Measurements from ENCODE around the gene PSKH1.
"Not testable (repeated sequence)": the region's sequence is repeated elsewhere in the genome, so short reads cannot be mapped to it uniquely, and the experiment has no call there.

Gene PSKH1

DNA sequence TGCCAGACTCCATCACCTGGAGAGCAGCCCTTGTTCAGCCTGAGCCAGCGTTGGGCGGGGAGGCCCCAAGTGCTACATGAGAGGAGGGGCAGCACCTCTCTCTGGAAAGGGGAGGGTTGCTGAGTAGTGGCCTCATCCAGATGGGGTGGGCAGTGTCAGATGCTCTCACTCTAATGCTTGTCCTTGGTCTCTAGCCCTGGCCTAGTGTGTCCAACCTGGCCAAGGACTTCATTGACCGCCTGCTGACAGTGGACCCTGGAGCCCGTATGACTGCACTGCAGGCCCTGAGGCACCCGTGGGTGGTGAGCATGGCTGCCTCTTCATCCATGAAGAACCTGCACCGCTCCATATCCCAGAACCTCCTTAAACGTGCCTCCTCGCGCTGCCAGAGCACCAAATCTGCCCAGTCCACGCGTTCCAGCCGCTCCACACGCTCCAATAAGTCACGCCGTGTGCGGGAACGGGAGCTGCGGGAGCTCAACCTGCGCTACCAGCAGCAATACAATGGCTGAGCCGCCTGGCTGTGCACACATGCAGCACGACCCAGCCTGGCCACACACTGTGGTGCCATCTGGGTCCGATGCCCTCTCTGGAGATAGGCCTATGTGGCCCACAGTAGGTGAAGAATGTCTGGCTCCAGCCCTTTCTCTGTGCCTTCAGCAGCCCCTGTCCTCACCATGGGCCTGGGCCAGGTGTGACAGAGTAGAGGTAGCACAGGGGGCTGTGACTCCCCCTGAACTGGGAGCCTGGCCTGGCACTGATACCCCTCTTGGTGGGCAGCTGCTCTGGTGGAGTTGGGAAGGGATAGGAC is 34.3 kb downstream of the PSKH1 start:
- DNase-seq = no peak

DNA sequence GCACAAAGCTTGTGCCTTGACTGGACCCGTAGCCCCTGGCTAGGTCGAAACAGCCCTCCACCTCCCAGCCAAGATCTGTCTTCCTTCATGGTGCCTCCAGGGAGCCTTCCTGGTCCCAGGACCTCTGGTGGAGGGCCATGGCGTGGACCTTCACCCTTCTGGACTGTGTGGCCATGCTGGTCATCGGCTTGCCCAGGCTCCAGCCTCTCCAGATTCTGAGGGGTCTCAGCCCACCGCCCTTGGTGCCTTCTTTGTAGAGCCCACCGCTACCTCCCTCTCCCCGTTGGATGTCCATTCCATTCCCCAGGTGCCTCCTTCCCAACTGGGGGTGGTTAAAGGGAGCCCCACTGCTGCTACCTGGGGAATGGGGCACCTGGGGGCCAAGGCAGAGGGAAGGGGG is 35.1 kb downstream of the PSKH1 start:
- no peak for DNase-seq

DNA sequence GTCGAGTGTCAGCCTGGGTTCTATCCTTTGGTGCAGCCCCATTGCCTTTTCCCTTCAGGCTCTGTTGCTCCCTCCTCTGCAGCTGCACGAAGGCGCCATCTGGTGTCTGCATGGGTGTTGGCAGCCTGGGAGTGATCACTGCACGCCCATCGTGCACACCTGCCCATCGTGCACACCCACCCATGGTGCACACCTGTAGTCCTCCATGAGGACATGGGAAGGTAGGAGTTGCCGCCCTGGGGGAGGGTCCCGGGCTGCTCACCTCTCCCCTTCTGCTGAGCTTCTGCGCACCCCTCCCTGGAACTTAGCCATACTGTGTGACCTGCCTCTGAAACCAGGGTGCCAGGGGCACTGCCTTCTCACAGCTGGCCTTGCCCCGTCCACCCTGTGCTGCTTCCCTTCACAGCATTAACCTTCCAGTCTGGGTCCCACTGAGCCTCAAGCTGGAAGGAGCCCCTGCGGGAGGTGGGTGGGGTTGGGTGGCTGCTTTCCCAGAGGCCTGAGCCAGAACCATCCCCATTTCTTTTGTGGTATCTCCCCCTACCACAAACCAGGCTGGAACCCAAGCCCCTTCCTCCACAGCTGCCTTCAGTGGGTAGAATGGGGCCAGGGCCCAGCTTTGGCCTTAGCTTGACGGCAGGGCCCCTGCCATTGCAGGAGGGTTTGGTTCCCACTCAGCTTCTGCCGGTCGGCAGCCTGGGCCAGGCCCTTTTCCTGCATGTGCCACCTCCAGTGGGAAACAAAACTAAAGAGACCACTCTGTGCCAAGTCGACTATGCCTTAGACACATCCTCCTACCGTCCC is 35.7 kb downstream of the PSKH1 start:
- no peak for DNase-seq

DNA sequence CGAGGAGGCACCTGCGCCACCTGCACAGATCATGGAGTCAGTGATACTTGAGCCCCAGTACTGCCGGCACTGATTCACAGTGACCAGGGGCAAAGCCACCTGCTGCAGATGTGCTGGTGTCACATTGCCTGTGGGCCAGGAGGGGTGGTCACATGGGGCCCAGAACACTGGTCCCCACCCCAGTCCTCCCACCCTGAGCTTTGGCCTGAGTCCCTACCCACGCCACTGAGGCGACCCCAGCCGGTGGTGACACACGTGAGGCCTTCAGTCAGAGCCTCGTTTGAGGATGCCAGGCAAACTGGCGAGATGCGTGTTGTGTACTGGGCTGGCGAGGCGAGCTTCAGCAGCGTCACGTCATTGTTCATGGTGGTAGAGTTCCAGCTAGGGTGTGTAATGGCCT is 37.1 kb downstream of the PSKH1 start:
- no peak for DNase-seq

DNA sequence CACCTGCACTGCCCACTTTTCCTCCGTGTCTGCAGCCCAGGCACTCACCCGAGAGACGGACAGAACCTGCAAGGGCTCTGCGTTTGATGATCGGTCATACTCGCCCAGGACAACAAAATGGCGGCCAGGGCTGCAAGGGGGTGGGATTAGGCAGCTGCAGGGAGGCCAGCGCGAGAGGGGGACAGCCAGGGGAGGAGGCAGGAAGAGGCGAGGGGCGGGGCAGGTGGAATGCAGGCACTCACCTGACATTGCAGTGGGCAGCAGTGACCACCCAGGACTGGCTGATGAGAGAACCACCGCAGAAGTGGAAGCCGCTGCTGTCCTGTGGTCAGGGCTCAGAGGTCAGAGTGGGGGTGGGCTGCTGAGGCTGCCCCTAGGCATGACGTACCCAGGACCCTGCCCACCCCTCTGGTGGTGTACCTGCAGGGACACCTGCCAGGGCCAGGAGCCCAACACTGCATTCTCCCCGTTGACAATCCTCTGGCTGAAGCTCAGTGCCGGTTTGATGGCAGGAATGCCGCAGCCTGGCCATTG is 37.7 kb downstream of the PSKH1 start:
- DNase-seq = no peak

DNA sequence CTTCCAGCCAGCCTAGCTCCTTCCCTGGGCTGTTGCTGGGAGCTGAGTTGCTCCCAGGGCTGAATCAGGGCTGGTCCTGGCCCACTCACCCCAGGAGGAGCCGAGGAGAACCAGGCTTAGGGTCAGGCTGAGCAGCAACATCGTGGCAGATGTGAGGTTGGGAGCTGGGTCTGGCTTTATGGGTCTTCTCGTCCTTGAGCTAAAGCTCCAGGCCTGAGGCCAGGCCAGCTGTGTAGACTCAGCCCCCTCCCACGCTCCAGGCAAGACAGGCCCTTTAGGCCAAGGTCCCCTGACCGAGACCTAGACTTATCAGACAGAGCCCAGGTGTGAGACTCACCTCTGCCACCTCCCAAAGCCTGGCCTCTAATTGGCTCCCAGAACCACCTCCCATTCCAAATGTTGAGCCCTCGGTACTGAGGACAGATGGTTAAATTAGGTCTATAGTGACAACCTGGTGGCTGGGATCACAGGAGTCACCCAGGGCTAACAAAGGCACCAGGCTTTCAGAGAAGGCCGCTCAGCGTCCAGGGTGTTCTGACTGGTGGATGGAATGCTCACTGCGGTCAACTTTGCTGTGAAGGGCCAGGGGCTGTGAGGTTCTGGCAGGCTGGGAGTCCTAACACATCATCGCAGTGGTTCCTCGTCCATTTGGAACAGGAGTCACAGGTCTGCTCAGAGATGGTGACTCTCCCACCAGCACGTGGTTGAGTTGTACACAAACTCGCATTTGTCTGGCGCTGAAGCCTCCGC is 38.8 kb downstream of the PSKH1 start, which contains the start of gene CTRL:
Gene CTRL (minus strand): TSS at position 151 of the 750 bp plus-strand sequence. CDS start 10 bp downstream, at position 141.
- DNase-seq = no peak

DNA sequence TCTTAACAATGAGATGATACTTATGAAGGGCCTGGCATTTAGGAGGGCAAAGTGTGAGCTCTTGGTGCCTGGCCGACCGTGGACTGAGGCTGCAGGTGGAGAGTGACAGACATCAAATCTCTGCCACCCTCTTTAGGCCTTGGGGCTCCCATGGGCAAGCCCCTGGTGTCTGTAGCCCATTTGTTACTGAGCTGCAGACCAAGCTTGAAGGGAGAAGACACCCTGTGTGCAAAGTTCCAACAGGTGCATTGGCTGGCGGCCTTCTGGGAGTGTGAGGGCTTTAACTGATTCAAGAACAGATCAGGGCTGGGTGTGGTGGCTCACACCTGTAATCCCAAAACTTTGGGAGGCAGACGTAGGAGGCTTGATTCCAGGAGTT is 39.4 kb downstream of the PSKH1 start:
- DNase-seq = no peak

DNA sequence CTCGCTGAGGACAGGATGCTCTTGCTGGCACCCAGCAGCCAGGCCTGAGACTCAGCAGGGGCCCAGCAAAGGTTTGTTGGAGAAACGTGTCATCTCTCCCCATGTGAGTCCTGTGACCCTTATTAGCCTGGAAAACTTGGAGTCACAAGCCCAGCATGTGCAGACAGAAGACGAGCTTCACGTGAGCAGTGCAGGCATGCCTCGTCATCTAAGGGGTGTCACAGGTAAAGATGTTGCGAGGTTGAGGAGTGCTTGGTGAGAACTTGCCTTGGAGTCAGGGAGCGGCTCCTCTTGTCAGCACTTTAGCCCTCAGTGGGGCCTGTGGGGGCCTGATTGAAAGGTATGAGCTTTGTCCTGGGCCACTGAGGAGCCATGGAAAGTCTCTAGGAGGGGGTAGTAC is 40.8 kb downstream of the PSKH1 start:
- no peak for DNase-seq

DNA sequence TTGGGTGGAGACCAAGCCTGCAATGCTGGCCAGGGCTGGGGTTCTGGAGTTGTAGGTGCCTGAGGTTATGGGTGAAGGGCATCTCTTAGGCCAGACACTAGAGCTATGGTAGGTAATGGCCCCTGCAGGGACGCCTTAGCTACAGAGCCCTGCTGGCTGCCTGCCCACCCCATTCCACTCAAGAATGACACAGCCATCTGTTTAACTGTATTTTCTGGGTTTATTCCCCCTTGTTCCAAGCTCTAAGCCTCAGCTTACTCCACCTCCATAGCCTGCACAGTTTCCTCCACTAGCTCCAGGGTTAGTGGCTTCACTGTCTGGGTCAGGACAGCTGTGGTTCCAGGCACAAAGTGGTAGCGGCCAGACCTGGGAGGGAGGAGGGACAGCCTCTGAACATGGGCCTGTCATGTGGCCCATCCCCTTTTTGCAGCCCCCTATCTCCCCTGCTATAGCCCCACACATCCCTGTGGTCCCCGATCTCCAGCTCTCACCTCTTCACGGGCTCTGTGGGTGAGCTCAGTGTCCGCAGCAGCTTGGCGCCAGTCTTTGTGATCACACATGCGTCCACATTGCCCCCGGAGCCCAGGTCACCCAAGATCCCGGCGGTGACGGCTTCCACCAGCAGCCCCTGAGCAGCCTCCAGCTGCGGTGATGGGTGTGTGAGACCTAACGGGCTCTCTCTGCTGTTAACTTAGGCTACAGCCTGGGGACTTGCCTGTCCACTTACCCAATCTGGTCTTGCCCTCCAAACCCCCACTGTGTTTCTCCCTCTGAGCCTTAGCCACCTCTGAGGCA is 41.4 kb downstream of the PSKH1 start:
- DNase-seq = no peak

DNA sequence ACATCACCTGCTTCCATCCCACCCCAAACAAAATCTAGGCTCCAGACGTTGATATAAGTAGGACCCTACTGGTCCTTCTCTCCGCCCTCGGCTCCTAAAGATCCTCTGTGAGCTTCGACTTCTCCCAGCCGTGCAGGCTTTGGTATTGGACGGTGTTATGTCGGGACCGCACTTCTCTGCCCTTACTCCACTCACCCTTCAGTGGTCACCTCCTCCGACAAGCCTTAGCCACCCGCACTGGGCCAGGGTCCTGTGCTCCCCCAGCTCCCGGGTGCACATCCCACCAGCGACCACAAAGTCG is 42.0 kb downstream of the PSKH1 start:
- DNase-seq = no peak

DNA sequence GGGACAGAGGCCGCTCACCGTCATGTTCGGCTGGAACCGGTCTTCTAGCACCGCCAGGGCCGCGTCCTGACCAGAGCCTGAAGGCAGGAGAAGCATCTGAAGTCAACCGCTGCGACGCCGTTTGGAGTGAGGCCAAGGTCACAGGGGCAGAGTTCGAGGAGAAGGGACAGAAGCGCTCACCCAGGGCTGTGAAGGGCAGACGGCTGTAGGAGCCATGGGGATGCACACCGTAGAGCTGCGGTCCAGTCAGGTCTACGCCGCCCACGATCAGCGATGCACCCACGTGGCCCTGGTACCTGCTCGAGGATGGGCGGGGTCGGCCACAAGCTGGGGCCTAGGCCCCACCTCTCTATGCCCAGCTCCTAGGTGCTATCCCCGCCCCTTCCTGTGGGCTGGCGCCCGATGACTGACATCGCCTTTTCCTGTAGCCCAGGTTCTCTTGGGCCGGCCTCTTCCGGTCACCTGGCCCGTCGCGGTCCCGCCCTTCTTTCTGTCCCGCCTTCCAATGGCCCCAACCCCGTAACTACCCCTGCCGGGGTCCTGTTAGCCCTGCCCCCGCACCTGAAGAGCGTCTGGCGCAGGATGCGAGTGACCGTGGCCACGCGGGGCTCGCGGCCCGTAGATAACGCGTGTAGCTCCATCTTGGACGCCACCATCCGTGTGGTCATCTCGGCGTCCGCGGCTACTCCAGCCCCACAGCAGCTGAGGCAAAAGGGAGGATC is 42.5 kb downstream of the PSKH1 start:
- peak; percentile 83 for DNase-seq

DNA sequence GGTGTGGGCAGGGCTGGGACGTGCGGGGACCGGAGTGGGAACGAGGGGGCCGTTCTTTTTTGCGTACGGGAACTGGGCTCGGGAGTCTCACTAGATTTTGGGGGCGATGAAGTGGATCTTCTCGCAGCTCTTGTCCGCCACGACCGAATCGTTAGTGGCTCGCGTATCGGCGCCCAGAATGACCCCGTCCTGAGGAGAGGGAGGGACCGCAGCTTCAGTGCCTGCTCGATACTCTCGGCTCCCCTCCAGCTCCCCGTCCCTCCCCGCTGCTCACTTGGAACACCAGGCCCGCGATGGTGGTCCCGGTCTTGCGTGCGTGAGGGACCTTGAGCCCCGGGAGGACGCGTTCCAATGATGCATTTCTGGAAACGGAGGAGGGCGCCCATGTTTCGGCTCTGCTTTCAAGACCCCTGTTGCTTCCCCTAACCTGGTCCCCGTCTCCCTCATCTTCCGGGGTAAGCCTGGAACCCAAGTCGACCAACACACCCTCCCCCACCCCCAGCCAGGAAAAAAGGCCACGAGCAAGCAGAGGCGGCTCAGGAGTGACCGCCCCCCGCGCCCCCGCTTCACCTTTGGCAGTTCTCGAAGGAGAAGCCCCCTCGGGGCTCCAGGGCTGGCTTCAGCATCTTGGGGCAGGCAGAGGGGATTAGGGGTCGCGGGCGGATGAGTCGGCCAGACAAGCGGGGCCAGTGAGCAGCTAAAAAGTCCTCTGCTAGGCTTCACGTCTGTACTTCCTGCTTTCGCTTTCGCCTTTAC is 43.2 kb downstream of the PSKH1 start, which contains the start of gene PSMB10:
Gene PSMB10 (minus strand): TSS at position 727 of the 756 bp plus-strand sequence. CDS start 101 bp downstream, at position 626.
- DNase-seq = no peak

DNA sequence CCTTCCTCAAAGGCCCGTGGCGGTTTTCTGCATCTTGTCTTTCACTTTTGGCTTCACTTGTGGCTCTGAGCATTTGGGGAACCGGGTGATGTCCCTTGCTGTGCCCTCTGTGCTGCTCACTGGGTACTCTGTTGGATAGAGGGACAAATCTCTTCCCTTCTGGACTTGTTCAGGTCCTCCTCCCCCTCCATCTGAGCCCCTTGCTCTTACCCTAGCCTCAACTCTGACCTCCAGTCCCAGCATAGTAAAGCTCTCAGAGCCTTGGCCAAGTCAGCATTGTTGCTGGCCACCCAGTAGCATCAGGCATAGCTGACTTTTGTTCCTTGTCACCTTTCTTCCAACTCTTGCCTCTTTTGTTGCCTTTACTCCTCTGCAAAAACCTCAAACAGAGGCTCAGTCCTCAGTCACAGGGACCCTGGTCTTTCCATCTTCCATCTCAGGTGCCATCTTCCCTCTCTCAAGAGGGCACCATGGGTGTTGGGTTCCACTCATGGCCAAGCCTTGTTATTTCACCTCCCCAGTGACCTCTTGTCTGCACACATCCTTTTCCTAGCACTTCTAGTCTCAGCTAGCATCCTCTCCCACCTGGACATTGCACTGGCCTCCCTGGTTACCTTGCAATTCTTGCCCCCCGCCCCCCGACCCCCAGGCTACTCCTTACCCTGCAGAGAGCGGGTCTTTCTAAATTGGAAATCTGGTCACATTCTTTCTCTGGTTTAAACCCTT is 44.0 kb downstream of the PSKH1 start:
- no peak for DNase-seq

DNA sequence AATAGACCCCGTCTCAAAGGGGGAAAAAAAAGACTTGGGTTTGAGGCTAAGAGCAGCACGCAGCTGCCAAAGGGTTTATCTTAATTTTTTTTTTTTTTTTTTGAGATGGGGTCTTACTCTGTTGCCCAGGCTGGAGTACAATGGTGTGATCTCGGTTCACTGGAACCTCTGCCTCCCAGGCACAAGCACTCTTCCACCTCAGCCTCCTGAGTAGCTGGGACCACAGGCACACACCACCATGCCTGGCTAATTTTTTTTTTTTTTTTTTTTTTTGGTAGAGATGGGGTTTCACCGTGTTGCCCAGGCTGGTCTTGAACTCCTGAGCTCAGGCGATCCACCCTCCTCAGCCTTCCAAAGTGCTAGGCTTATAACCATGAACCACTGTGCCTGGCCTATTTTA is 44.7 kb downstream of the PSKH1 start:
- DNase-seq = not testable (repeated sequence)

DNA sequence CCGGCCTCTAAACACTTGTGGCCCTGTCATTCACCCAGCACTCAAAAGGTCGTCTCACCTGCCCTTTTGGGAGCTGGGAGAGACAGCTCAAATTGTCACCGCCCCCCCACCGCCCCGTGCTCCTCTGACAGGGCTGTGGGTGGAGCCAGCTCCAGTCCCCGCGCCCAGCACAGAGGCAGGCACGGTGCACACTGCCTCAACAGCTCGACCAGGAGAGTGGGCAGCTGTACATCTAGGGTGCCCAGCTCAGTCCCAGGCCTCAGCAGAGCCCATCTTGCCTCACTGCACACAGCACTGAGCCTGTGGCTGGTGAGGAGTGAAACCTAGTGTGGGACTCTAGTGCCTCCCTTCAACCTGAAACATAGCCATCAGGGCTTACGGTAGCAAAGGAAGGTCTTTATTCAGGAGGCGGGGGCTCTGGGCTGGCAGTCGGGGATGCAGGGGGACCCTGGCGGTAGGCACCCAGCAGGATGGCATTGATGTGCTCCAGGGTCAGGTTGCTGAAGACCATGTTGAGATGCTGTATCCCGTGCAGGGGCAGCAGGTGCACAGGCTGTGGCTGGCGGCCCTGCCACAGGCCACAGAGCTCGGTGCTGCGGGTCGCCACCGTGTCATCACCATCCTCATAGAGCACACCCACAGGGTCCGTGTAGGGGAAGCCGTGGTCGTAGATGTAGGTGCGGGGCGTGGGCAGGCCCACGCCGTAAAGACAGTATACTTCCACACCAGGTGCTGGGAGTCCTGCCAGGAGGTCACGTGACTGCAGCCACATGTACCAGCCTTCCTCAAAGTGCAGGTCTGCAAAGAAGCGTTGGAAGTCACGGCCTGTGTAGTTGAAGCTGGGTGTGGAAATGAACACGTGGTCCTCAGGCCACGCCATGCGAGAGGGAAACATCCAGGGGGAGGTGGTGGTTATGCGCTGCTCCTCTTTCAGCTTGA is 46.7 kb downstream of the PSKH1 start:
- no peak for DNase-seq

DNA sequence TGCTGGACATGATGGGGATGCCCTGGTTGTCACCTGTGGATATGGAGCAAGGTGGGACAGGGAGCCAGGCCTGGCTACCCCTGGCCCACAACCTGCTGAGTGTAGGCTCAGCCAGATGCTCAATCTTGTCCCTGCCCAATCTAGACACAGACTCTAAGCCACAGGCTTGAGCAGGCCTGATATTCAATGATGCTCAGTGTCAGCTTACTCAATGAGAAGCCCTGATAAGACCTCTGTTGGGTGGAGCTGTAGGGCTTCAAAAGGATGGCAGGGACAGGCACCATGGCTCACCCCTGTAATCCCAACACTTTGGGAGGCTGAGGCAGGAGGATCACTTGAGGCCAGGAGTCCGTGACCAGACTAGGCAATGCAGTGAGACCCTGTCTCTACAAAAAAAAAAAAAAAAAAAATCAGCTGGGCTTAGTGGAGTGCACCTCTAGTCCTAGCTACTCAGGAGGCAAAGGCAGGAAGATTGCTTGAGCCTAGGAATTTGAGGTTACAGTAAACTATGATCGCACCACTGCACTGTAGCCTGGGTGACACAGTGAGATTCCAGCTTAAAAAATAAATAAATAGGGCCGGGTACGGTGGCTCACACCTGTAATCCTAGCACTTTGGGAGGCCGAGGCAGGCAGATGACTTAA is 47.5 kb downstream of the PSKH1 start:
- no peak for DNase-seq

DNA sequence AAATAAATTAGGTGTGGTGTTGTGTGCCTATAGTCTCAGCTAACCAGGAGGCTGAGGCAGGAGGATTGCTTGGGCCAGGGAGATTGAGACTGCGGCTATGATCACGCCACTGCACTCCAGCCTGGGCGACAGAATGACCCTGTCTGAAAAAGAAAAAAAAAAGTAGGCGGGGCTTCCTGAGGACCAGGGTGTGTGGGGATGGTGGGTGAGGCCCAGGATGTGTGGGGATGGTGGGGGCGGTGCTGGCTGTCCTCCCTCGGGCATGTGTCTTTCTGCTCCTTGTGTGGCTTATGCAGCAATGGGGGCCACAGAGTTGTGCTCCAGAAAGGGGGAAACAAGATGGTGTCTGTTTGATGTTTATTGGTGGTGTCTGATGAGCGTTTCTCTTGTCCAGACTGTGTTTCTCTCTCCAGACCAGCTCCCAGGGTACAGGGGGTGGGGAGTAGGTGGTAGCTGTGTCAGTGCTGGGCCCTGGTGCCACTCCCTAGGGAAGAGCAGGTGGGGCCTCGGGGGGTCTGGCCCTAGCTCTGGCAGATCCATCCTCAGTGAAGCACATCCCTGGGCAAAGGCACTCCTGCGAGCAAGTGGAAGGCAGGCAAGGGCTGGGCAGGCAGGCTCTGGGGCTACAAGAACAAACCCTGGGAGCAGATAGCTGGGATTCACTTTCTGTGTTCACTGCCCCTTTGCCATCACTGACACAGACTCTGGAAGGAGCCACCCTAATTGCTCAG is 48.6 kb downstream of the PSKH1 start:
- DNase-seq = no peak

DNA sequence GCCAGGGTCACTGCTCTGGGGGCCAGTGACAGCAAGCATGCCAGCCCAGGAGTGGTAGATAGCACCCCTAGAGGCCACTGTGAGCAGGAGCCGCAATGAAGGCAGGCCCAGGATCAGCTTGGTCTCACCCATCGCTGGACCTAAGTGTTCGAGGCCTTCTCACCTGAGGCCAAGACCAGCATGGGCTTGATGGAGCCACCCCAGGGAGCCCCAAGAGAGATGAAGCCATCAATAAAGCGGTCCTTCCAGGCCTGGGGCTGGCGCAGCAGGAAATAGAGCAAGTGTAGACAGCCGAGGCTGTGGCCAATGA is 49.1 kb downstream of the PSKH1 start:
- DNase-seq = no peak

Measured in activated gamma-delta T cell (primary cell).